Subcutaneous abdominal adipose tissue (tissue), 5 donors: ENCODE results near the gene ARHGAP24.

Experiments
- H3K27ac ChIP-seq: one replicate; pipeline ENCODE4 v1.7.0; 2013; ENCODE audit warnings: low read depth, mild to moderate bottlenecking, inconsistent platforms, low read length, moderate library complexity
- H3K27me3 ChIP-seq, 5 donors: one replicate each; pipeline ENCODE4 v1.7.0; 2013; ENCODE audit warnings: low read length in 5 of 5, inconsistent platforms in 1 of 5; ENCODE audit not compliant: control insufficient read depth in 5 of 5, insufficient read depth in 4 of 5
- H3K36me3 ChIP-seq, 5 donors: one replicate each; pipeline ENCODE4 v1.7.0; 2013; ENCODE audit warnings: low read length in 5 of 5; ENCODE audit not compliant: control insufficient read depth in 5 of 5, insufficient read depth in 5 of 5
- H3K4me1 ChIP-seq, 5 donors: one replicate each; pipeline ENCODE4 v1.7.0; 2013; ENCODE audit warnings: low read length in 5 of 5, mild to moderate bottlenecking in 3 of 5, moderate library complexity in 1 of 5; ENCODE audit not compliant: control insufficient read depth in 5 of 5, insufficient read depth in 5 of 5
- H3K4me3 ChIP-seq, 5 donors: one replicate each; pipeline ENCODE4 v1.7.0; 2013; ENCODE audit warnings: low read length in 5 of 5, low read depth in 1 of 5
- H3K9ac ChIP-seq, 5 donors: one replicate each; pipeline ENCODE4 v1.7.0; 2013; ENCODE audit warnings: low read length in 5 of 5, mild to moderate bottlenecking in 4 of 5, moderate library complexity in 3 of 5
- H3K9me3 ChIP-seq, 5 donors: one replicate each; pipeline ENCODE4 v1.7.0; 2013; ENCODE audit warnings: low read length in 5 of 5; ENCODE audit not compliant: control insufficient read depth in 5 of 5
- donor health status: healthy.
- donor health status: healthy.
- donor health status: healthy.
- donor health status: healthy.
- donor health status: healthy.

Gene ARHGAP24

DNA sequence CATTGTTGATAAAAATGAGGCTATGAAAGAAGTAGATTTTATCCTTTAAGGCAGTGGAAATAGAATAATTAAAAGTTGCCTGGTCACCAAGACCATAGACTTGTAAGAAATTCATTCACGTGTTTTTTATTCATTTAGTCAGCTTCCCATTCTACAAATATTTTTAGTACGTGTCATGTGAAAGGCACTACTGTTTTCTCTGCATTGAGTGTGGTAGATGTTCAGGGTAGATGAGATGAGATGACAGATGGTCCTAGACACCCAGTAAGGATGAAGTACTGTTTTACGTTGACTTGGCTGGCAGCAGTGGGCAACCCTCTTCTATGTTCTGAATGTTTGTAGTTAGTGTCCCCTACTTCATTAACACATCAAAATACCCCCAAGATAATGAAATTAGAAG lies 228.1 kb downstream of the ARHGAP24 start:
- no peaks in the 10 kb centered on the region for H3K4me1 ChIP-seq
- no peaks in the 10 kb centered on the region for H3K27me3 ChIP-seq
- no peaks in the 10 kb centered on the region for H3K9me3 ChIP-seq
- H3K27ac ChIP-seq = no peak overlapping the region
- no peaks in the 10 kb centered on the region for H3K36me3 ChIP-seq
- H3K4me3 ChIP-seq = no peak overlapping the region
- no peak overlapping the region for H3K9ac ChIP-seq

DNA sequence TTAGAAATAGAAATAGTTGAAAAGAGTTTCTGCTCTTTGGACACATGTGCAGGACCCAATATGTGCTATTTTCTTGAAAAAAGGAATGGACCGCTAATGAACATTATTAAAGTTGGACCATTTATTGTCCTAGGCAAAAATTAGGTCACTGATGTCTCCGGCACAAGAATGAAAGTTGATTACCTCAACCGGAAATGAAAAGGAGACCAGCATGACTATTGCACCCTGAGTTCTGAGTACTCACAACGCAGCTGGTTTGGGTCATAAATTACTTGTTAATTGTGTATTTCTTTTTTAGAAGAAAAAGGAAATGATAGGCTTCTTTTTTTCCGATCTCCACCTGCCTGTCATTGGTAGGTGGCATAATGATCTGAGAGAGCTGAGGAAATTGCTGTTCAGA lies 232.7 kb downstream of the ARHGAP24 start:
- H3K27ac ChIP-seq = no peak overlapping the region
- no peaks in the 10 kb centered on the region for H3K4me1 ChIP-seq
- H3K4me3 ChIP-seq = peak overlapping the region in 1 of 5 donors; percentile 29
- H3K9me3 ChIP-seq = peaks cover 0 to 3% (median 0%) of the 10 kb centered on the region in 5 donors
- no peaks in the 10 kb centered on the region for H3K27me3 ChIP-seq
- H3K36me3 ChIP-seq = no peaks in the 10 kb centered on the region
- H3K9ac ChIP-seq = no peak overlapping the region

DNA sequence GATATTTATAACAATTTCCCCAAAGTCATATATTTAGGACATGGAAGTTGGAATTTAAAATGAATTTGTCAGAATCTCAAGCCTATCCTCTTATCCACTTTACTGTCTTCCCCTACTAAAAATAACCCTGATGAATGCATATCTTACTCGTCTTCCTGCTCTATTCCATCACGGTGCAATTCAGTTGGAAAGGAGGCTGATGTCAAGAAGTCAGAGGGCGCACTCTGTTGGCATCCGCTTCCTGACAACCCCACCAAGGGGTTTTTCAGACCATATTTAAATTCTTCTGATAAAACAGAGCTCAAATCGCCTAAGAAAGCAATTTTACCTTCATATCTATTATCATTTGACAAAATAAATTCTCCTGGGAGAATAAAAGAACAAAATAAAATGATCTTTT lies 233.5 kb downstream of the ARHGAP24 start:
- peaks cover 0 to 3% (median 0%) of the 10 kb centered on the region in 5 donors for H3K9me3 ChIP-seq
- H3K36me3 ChIP-seq = no peaks in the 10 kb centered on the region
- no peaks in the 10 kb centered on the region for H3K4me1 ChIP-seq
- no peaks in the 10 kb centered on the region for H3K27me3 ChIP-seq
- H3K4me3 ChIP-seq = no peak overlapping the region
- no peak overlapping the region for H3K27ac ChIP-seq
- H3K9ac ChIP-seq = no peak overlapping the region

DNA sequence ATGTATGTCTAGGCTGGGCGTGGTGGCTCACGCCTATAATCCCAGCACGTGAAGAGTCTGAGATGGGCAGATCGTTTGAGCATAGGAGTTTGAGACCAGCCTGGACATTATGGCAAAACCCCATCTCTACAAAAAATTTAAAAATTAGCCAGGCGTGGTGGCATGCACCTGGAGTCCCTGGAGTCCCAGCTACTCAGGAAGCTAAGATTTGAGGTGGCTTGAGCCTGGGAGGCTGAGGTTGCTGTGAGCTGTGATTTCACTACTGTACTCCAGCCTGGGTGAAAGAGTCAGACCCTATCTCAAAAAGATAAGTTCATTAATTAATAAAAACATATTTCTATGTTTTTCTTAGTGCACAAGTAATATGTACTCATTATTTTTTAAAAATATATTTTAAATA lies 238.1 kb downstream of the ARHGAP24 start:
- Histone ChIP-seq H3K27me3 (no peaks in the 10 kb centered on the region), H3K36me3 (no peaks in the 10 kb centered on the region), H3K4me3 (no peak overlapping the region), H3K4me1 (peaks cover 0 to 9% (median 0%) of the 10 kb centered on the region in 5 donors), H3K27ac (no peak overlapping the region), H3K9ac (no peak overlapping the region), H3K9me3 (peaks cover 0 to 3% (median 0%) of the 10 kb centered on the region in 5 donors)

DNA sequence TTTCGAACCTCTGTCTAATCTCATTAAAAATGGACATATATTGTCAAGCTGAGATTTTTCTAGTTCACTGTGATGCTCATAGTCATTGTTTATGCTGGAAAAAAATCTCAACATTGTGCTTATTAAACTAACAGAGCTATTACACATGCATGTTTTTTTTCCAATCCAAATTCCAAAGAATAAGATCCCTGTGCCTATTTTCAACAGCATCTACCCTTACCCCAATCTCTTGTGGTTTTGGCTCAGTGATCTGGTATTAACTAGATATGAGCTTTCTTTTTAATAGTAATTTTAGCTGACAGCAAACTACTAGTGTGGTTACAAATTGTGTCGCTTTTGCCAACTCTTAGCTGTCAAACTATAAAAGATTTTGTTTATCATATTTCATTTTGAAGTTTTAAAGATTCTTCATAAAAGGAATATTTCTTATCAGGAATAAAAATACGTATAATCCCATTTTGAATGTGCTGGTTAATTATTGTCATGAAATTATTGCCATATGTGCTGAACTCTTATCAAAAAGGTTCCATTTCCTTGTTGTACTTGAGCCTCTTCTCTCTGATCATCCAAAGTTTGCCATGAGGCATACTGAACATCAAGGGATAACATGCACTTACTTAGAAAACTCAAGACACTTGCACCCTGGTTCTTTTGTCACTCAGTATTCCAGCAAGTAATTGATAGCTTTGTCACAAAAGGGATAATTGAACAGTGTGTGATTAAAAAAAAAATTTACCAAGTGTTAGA lies 241.2 kb downstream of the ARHGAP24 start:
- no peaks in the 10 kb centered on the region for H3K27me3 ChIP-seq
- H3K9me3 ChIP-seq = peaks cover 0 to 3% (median 0%) of the 10 kb centered on the region in 5 donors
- peaks cover 0 to 9% (median 0%) of the 10 kb centered on the region in 5 donors for H3K4me1 ChIP-seq
- H3K4me3 ChIP-seq = no peak overlapping the region
- H3K9ac ChIP-seq = no peak overlapping the region
- H3K36me3 ChIP-seq = no peaks in the 10 kb centered on the region
- no peak overlapping the region for H3K27ac ChIP-seq

DNA sequence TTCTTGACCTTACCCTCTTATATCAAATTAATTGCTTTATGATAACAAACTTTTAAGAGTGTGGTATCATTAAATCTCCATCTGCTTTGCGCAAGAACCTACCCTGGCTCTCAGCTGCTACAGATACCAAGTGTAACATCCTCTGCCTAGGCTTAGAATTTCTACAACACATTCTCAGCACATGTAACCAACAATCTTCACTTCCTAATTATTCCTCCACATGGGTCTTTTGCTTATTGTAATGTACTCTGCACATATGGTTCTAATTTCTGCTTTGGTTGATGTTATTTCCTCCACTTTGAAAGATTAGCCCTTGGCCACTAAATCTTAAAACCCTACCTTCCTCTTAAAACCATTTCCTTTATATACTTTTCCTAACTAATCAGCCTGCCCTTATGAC lies 242.4 kb downstream of the ARHGAP24 start:
- H3K27ac ChIP-seq = no peak overlapping the region
- H3K4me3 ChIP-seq = no peak overlapping the region
- no peaks in the 10 kb centered on the region for H3K27me3 ChIP-seq
- peaks cover 0 to 9% (median 0%) of the 10 kb centered on the region in 5 donors for H3K4me1 ChIP-seq
- no peaks in the 10 kb centered on the region for H3K36me3 ChIP-seq
- H3K9ac ChIP-seq = no peak overlapping the region
- H3K9me3 ChIP-seq = peaks cover 0 to 2% (median 0%) of the 10 kb centered on the region in 5 donors

DNA sequence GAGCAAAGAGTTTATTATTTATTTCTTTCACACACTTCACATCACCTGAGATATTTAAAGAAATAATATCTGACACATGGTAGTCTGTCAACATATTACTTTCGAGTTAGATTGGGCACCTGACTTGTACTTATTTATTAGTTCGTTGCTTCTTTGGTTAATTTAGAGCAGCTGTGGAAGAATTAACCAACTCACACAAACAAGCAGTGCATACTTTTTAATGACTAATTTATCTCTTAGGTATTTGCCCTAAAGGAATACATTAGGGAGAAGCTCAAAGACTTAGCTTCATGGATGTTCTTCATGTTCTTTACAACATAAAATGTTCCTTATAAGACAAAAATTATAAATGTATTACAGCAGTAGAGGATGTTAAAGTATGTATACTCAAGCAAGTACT lies 242.9 kb downstream of the ARHGAP24 start:
- Histone ChIP-seq H3K4me1 (peaks cover 0 to 11% (median 0%) of the 10 kb centered on the region in 5 donors), H3K4me3 (no peak overlapping the region), H3K27ac (no peak overlapping the region)

DNA sequence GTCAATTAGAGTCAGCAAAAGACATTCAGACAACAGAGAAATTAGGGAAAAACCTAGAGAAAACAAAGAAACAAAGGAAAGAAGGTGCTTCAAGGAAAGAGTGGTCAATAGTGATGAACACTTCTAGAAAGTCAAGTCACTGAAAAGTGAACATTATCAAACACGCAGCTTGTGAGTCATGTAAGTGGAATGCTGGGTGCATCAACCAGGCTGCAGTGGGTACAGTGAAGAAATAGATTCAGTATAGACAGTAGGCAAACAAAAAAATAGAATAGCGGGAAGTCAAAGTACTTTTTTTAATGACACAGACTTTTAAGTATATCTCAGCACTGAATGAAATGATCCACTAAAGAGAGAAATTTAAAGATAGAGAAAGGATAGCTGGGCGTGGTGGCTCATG lies 245.8 kb downstream of the ARHGAP24 start:
- no peak overlapping the region for H3K4me3 ChIP-seq
- peaks cover 4 to 28% (median 10%) of the 10 kb centered on the region in 5 donors for H3K4me1 ChIP-seq
- no peaks in the 10 kb centered on the region for H3K27me3 ChIP-seq
- H3K9ac ChIP-seq = no peak overlapping the region
- no peak overlapping the region for H3K27ac ChIP-seq
- H3K36me3 ChIP-seq = peaks cover 0 to 3% (median 0%) of the 10 kb centered on the region in 5 donors
- H3K9me3 ChIP-seq = no peaks in the 10 kb centered on the region

More for the DNA sequence above, 242.9 kb downstream of the ARHGAP24 start:
- H3K9ac ChIP-seq = no peak overlapping the region
- no peaks in the 10 kb centered on the region for H3K9me3 ChIP-seq
- no peaks in the 10 kb centered on the region for H3K27me3 ChIP-seq
- H3K36me3 ChIP-seq = no peaks in the 10 kb centered on the region

DNA sequence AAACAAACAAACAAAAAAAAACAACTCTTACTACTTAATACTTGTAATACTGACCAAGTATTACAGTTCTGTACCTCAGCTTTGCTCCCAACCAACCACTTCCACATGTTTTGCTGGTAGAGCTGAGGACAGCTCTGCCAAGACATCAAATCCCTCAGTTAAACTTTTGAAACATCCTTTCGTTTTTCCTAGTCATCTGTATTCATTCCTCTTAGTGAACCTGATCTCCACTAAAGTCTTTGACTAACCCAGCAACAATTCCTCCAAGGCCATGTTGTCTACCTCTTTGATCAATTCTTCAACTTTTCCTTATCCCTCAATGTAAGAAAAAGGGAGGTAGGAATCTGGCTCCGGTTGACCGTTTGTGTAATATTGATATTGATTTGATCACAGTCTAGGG lies 247.5 kb downstream of the ARHGAP24 start:
- Histone ChIP-seq H3K9me3 (no peaks in the 10 kb centered on the region), H3K4me3 (no peak overlapping the region), H3K4me1 (peaks cover 5 to 34% (median 20%) of the 10 kb centered on the region in 5 donors), H3K27ac (no peak overlapping the region), H3K27me3 (no peaks in the 10 kb centered on the region), H3K36me3 (peaks cover 0 to 3% (median 0%) of the 10 kb centered on the region in 5 donors), H3K9ac (no peak overlapping the region)

DNA sequence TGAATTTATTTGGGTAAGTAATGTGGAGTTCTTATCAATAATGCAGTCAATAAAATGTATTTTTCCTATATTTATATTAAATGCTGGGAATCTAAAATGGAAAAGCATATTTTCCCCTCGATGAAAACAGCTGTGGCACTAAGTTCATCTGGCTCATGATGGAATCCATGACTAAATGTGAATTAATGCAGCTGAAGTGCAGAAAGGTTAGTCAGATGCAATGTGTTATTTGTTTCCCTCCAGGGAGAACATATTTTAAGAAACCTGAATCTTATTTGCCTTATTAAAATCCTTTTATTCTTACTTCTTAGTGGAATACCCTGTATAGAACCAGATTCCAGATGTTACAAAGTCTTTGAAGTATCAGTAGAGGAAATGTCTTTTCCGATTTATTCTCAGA lies 247.9 kb downstream of the ARHGAP24 start:
- no peaks in the 10 kb centered on the region for H3K27me3 ChIP-seq
- H3K36me3 ChIP-seq = peaks cover 0 to 3% (median 0%) of the 10 kb centered on the region in 5 donors

More for the DNA sequence above, 247.9 kb downstream of the ARHGAP24 start:
- H3K4me1 ChIP-seq = peaks cover 5 to 32% (median 20%) of the 10 kb centered on the region in 5 donors
- H3K9ac ChIP-seq = no peak overlapping the region
- no peak overlapping the region for H3K4me3 ChIP-seq
- H3K27ac ChIP-seq = no peak overlapping the region
- H3K9me3 ChIP-seq = no peaks in the 10 kb centered on the region
